Gastrocnemius medialis (tissue), 4 donors: ENCODE results near the gene SRPK2.

Source experiments
- POLR2A ChIP-seq, 2 donors: fragments of 450-650 bp; IDR thresholded peaks; one replicate each; pipeline ENCODE4 v1.6.1; 2017; ENCODE audit warnings: antibody characterized with exemption in 2 of 2, mild to moderate bottlenecking in 2 of 2, moderate library complexity in 2 of 2
- TF ChIP-seq, protein P1 (sequence below), 5 experiments: fragments of 450-650 bp in 3 of 5; fragments of 200-600 bp in 2 of 5; sonication (generic) in 2 of 5; IDR thresholded peaks in 4 of 5; conservative IDR thresholded peaks in 1 of 5; 1 replicate in 4 of 5; 2 replicates in 1 of 5; pipeline ENCODE4 v1.5.1; 2016 to 2019; ENCODE audit warnings: antibody characterized with exemption in 5 of 5, mild to moderate bottlenecking in 3 of 5, moderate library complexity in 3 of 5

GRCh38 chr7:105389088-105389650 is 448 bp upstream of the SRPK2 start:
- TF ChIP-seq, protein P1, sequence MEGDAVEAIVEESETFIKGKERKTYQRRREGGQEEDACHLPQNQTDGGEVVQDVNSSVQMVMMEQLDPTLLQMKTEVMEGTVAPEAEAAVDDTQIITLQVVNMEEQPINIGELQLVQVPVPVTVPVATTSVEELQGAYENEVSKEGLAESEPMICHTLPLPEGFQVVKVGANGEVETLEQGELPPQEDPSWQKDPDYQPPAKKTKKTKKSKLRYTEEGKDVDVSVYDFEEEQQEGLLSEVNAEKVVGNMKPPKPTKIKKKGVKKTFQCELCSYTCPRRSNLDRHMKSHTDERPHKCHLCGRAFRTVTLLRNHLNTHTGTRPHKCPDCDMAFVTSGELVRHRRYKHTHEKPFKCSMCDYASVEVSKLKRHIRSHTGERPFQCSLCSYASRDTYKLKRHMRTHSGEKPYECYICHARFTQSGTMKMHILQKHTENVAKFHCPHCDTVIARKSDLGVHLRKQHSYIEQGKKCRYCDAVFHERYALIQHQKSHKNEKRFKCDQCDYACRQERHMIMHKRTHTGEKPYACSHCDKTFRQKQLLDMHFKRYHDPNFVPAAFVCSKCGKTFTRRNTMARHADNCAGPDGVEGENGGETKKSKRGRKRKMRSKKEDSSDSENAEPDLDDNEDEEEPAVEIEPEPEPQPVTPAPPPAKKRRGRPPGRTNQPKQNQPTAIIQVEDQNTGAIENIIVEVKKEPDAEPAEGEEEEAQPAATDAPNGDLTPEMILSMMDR (IDR thresholded peaks at IDR 0.05 in 4 of 5, conservative IDR thresholded peaks at IDR 0.05 in 1 of 5), result no peak
- no peak for TF ChIP-seq POLR2A (IDR thresholded peaks at IDR 0.05)
